Kidney capillary endothelial cell (primary cell): ENCODE data around the gene AK3.
"Not testable (repeated sequence)": the region's sequence is repeated elsewhere in the genome, so short reads cannot be mapped to it uniquely, and the experiment has no call there.

Source experiments
- DNase-seq: peaks from one replicate; pipeline ENCODE4 v3.0.0-alpha.2; 2018; ENCODE audit warnings: low spot score

The AK3 gene

GRCh38 chr9:4666042-4666699 lies 74.8 kb downstream of the AK3 start, which contains the start of gene SPATA6L:
Gene SPATA6L (minus strand): TSS chr9:4666480. CDS start chr9:4666250, 230 bp downstream.
- peak; percentile 41 for DNase-seq

- peak; percentile 84 for DNase-seq
Observed at GRCh38 chr9:4665357-4665756, 75.6 kb downstream of the AK3 start.

- no peak for DNase-seq
Observed at GRCh38 chr9:4663956-4664355, 77.0 kb downstream of the AK3 start.

GRCh38 chr9:4662989-4663792 lies 77.8 kb downstream of the AK3 start:
- DNase-seq = no peak

- peak; percentile 72 for DNase-seq
Observed at GRCh38 chr9:4662108-4662988, 78.7 kb downstream of the AK3 start, which contains the start of gene PLPP6. Gene PLPP6 (plus strand): TSS chr9:4662294. CDS start chr9:4662376, 82 bp downstream.

- no peak for DNase-seq
Observed at GRCh38 chr9:4661611-4662010, 79.4 kb downstream of the AK3 start.

- no peak for DNase-seq
Observed at GRCh38 chr9:4661165-4661564, 79.8 kb downstream of the AK3 start.

- not testable (repeated sequence) for DNase-seq
Observed at GRCh38 chr9:4660665-4661064, 80.3 kb downstream of the AK3 start.
